Right ventricle myocardium inferior (tissue), 1 donor: ENCODE measurements around the gene OCEL1. TPM values are rescaled to one million over a fixed set of nuclear protein-coding genes. Genes with fewer than 3 reads are reported as not detected.

Experiments used
- total RNA-seq: library from RNA; stranded (reverse); fragmentation: NEBNext Ultra II Directional; extraction: Animal tissue kit (Norgen Biotek cat#: 25700); gene quantifications from one replicate; pipeline ENCODE4 v1.2.1, GENCODE V29; 2021
- donor health status: DM: no; HTN: yes; CAD: no; lungs with severe emphysema.

Gene OCEL1
- total RNA-seq, 1 donor from 2014 or later, result 26.0 TPM

Other genes starting within 250 kb of the OCEL1 start
- gene CPAMD8, start 199.4 kb upstream of the OCEL1 start, total RNA-seq, result 16.0 TPM
- 5.4 TPM for gene HAUS8, start 150.8 kb upstream of the OCEL1 start, total RNA-seq
- 33.2 TPM for gene MYO9B, start 150.4 kb upstream of the OCEL1 start, total RNA-seq
- gene USE1, start 10.9 kb upstream of the OCEL1 start, total RNA-seq, result 32.8 TPM
- 76.4 TPM for gene NR2F6, start 19.7 kb downstream of the OCEL1 start, total RNA-seq
- 7.6 TPM for gene USHBP1, start 38.5 kb downstream of the OCEL1 start, total RNA-seq
- gene BABAM1, start 41.2 kb downstream of the OCEL1 start, total RNA-seq, result 82.0 TPM
- gene ANKLE1, start 55.7 kb downstream of the OCEL1 start, total RNA-seq, result 0.19 TPM
- 13.8 TPM for gene ABHD8, start 77.2 kb downstream of the OCEL1 start, total RNA-seq
- gene MRPL34, start 79.6 kb downstream of the OCEL1 start, total RNA-seq, result 200 TPM
- gene DDA1, start 83.3 kb downstream of the OCEL1 start, total RNA-seq, result 28.8 TPM
- 9.6 TPM for gene ANO8, start 108.6 kb downstream of the OCEL1 start, total RNA-seq
- 11.5 TPM for gene GTPBP3, start 111.3 kb downstream of the OCEL1 start, total RNA-seq
- 29.0 TPM for gene PLVAP, start 151.1 kb downstream of the OCEL1 start, total RNA-seq
- not detected for gene CCDC194, start 168.0 kb downstream of the OCEL1 start, total RNA-seq
- 54.5 TPM for gene BST2, start 179.4 kb downstream of the OCEL1 start, total RNA-seq
- 19.9 TPM for gene MVB12A, start 193.8 kb downstream of the OCEL1 start, total RNA-seq
- gene TMEM221, start 222.4 kb downstream of the OCEL1 start, total RNA-seq, result not detected
- not detected for gene NXNL1, start 234.7 kb downstream of the OCEL1 start, total RNA-seq
- 66.2 TPM for gene SLC27A1, start 244.3 kb downstream of the OCEL1 start, total RNA-seq